LHCN-M2 (cell line): ENCODE results near the gene ARAP1. TPM values are rescaled to one million over a fixed set of nuclear protein-coding genes. Genes with fewer than 3 reads are reported as not detected.

Source experiments
- DNase-seq: peaks from one replicate; pipeline ENCODE4 v3.0.0-alpha.2; 2012; ENCODE audit warnings: low read depth
- total RNA-seq: library from RNA; depleted of rRNA; stranded (reverse); fragments of >200 nt; gene quantifications from 2 replicates; pipeline ENCODE4 v1.2.3, GENCODE V29; 2014

Gene ARAP1
- total RNA-seq, 1 experiment from 2014 or later: 51.3 TPM

DNA sequence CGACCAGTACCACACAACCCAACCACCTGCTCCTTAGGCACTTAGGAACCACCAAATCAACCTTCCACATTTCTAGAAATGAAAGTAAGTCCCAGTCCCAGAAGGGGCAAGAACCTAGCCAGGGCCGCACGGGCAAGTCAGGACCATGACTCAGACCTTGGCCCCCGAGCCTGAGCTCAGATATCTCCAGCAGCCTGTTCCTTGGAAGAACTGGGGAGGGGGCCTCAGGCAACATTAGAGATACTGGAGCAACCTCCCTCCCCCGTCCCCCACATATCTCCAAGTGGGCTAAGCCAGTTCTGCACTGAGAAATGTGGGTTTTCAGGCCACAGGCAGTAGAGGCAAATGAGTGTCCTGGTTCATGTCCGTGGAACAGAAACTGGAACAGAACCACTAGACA lies 7.7 kb downstream of the ARAP1 start:
- no peak for DNase-seq

DNA sequence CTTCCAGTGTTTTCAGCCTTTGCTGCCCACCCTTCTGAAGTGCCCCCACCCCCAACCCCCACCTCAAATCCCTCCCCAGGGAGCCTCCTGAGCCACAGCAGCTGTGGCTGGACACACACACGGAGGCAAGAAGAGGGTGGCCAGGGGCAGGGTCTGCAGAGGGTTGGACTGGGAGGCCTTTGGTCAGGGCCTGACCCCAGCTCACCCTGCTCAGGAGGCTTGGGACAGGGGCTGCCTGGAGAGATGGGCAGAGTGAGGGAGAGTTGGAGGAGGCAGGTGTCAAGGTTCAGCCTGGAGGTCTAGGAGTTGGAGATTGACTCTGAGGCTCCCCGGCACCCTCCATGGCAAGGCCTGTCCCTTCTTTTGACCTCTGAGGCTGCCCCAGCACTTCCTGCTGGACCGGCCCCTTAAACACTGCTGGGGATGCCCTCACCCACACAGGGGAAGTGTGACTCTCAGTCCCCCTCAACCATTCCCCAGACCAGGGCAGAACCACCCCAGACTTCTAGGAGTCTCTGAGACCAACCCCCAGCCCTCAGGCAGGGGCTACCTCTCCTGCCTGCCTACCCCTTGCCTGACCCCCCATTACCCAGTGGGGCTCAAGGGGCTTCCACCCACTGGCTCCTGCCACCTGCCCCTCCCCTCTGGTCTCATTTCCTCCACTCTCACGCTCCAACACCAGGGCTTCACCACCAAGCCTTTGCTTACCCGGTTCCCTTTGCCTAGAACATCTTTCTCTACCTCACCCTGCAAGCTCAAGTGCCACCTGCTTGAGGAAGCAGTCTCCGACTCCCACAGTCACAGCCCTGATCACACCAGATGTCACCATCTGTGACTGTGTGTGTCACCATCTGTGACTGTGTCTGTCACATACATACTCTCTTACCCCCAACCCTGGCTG lies 8.6 kb downstream of the ARAP1 start:
- DNase-seq: no peak

DNA sequence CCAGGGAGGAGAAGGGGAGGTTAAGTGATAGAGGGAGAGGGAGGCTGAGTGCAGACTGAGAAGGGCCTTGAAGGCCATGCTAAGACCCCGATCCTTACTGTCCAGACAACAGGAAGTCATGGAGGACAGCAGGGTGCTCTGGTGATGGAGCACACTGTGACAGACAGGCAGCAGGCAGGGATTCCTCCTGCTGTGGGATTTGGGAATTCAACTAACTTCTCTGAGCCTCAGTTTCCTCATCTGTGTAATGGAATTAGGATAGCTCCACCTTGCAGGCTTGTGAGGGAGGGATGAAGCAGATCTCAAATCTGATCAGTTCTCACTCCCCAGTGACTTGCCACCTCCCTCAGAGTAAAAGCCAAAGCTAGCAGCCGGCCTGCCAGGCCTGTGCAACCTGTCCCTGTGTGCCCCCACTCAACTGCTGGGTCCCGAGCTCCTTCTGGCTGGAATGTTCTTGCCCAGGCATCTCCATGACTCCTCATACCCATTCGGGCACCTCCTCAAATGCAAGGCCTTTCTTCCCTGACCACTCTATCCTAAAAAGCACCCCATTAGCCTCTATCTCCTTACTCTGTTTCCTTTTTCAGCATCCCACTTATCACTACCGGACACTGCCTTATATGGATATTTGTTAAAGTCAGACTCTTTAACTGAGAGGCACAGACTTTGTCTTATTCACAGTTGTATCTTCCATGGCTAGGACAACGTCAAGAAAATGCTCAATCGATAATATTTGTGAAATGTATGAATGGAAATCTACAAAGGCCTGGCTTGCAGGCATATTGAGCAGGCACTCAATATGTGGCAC lies 9.5 kb downstream of the ARAP1 start:
- no peak for DNase-seq

DNA sequence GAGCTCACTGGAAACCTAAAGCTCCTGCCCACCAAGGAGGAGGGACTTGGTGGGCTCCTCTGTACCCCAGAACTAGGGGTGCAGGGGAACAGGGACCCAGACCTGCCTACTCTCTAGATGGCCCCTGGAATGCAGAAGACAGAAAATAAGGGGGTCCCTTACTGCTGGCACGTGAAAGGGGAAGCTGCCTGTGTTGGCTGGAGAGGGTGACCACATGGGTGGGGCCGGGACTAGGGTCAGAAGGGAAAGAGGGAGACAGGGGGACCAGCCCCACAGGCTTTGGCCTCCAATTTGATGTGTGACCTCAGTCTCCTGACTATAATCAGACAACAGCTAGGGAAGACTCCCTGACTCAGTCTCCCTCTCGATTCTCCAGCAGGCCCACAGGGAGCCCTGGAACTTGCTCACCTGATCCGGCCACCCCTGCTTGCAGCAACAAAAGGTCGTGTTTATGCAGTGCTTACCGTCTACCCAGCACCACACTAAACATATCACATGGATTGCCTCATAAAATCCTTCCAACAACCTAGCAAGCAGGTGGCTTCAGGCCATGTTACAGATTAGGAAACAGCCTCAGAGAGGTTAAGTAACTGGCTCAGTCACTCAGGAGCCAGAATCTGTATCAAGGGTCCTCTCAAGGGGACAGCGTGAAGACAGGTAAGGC lies 10.2 kb downstream of the ARAP1 start:
- no peak for DNase-seq

DNA sequence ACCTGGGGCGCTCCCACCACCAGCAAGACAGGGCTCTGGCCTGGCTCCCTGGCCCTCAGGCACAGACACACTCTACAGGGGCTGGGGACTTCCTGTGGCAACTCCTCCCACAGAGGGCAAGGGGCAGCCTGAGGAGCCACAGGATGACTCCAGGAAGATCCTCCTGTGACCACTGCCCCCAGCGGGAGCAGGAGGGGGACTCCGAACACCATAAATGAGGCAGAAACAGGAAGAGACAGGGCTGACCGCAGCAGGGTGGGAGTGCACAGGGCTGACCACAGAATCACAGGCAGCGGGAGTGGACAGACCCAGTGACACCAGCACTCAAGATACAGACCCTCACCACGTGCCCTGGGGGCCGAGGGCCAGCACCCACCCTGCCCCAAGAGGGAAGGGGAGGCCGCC lies 10.8 kb downstream of the ARAP1 start:
- DNase-seq: no peak

DNA sequence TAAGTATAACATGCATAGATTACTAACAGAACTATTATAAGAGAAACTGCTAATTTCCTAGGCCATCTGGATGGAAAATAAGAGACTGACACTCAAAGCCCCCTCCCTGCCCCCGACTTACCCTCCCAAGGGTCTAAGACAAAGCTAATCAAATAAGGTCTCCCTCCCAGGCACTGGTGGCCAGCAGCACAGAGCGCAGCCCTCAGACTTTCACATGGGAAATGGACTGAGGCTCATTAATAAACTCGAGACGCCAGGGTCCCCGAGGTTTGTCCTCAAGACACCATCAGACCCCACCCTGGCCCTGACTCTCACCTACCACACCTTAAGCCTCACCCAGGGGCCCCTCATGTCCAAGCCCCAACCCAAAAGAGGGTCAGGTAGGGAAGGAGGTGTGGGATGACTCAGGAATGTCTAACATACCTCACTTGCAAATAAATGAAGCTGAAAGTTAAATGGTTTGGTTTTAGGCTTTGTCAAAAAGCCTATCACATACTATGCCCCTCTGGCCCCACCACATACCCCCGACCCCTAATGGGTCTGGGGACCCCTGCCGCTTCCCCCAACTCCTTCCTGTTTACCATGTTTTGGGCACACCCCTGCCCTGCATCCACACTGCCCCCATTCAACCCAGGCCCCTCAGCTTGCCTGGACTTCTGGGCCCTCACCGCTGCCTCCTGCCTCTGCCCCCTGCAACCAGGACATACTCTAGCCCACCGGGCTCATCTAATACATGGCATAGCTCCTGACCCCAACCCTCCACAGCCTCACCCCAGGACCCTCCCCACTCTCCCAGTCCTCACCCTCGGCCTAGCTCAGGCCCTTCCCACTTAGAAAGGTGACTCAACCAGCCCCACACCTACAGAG lies 11.4 kb downstream of the ARAP1 start:
- DNase-seq: no peak

DNA sequence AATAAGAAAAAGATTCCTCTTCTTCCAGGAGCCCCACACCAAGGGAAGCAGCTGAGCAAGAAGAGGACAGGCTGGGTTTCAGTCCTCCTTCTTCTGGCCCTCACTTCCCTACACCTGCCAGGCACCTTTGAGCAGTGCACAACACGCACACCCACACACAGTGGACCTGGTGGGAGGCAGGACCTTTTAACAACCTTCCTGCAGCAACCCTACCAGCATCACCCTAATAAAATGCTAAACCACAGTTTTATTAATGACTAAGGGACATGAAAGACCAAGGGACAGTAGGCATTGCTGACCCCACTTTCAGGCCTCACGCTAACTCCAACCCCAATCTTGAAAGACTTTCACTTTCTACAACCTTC lies 12.2 kb downstream of the ARAP1 start:
- no peak for DNase-seq

DNA sequence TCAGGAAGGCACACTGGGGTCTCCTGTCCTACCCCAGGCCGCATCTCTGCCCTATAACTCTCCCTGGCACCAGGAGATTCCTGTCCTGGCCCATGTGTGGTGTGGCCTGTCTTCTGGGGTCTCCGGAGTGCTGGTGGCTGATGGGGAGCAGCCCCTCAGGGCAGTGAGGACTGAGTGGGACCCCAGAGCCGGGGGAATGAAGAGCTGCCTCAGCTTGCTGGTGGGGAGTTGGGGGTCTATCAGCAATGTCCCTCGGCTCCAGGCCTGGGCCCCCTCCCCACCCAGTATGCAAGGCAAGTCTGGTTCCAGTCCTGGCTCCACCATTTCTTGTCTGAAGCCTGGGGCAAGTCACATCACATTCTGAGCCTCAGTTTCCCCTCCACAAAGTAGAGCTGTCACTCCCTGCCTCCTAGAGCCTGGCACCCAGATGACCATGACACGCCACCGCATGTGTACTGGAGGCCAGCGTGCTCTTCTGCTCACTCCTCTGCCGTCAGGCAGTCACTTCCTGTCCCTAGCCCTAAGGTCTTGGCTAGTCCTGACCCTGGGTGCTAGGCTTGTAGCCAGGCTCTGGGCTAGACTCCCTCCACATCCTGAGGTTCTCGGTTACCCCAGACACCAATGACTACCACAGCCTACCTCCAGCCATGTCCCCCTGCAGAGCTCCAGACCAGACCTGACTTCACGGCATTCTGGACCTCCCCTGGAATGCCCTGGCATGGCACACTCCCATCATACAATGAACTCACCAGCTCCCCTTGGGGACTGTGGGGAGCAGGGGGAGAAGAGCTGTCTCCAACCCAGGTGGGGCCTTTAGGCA lies 12.8 kb downstream of the ARAP1 start:
- DNase-seq: no peak

DNA sequence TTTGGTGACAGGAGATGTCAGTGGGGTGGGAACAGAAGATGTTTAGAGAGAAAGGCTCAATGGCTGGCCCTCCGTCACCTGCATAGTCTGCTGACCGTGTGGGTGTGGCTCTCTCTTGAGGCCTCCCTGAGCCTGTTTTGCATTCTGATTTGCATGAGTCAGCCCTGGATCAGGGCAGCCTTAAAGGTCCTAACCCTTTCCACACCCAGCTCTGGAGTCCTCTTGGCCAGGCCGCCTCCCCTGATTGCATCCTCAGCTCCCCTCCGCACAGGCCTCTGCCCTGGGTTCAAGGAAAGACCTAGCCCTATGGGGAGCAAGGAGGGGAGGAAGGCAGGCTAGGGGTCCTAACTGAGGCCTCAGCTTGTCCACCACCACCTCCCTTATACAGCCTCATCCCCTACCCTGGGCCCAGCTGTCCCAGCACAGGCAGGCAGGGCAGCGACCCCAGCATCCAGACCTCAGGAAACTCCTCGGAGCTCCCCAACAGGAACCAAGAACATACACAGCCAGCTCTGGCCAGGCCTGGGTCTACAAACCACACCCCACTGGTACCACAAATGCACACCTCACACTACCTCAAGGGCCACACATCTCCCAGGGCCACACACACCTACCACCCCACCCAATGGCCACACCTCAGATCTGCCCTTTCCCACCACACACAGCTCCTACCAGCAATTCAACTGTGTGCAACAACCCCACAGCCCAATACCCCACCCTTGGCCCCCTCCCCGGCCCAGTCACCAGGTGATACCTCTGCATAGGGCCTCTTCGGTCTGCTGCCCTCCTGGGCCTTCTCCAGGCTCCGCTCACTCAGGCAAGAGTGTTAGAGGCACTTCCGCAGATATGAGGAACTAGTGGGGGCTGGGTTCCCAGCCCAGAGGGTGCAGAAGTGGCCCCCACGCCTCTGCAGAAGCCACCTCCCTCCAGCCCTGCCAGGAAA lies 13.7 kb downstream of the ARAP1 start:
- peak; percentile 37 for DNase-seq

DNA sequence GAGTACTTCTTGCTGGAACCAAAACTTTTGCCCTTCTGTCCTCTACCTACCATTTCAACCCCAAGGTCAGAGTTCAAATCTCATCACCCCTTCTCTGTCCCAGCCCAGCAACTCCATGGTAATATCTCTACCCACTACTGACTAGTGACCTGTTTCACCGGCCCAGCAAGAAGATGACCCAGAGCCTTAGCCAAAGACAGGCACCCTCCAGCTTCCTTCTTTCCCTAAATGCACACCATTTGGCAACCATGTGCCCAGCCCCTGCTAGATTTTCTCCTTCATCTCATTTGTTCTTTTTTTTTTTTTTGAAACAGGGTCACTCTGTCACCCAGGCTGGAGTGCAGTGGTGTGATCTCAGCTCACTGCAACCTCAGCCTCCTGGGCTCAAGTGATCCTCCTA lies 14.9 kb downstream of the ARAP1 start:
- DNase-seq: no peak

DNA sequence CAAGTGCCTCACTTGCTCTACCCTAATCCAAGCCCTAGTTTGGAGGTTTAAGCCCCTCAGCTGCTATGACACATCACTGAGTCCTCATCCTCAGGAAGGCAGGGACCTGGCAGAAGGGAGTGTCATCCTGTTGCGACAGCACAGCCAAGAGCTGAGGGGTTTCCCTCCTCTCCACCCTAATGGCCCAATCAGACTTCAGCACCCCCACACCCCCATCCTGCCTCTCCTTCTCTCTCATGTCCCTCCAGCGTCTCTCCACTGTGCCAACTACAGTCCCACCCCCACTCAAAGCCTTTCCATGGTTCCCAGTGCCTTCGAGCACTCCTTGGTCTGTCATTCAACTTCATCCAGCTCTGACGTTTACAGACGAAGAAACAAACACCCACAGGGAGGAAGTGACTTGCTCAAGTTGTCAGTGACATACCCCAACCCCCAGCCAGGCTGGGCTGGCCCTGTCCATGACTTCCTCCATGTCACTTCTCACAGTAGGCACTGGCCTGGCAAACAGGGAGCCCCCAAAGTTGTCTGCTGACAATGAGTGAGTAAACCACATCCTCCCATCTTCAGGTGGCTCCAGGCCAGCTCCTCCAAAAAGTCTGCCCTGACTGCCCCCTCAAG lies 15.6 kb downstream of the ARAP1 start:
- DNase-seq: peak; percentile 65

DNA sequence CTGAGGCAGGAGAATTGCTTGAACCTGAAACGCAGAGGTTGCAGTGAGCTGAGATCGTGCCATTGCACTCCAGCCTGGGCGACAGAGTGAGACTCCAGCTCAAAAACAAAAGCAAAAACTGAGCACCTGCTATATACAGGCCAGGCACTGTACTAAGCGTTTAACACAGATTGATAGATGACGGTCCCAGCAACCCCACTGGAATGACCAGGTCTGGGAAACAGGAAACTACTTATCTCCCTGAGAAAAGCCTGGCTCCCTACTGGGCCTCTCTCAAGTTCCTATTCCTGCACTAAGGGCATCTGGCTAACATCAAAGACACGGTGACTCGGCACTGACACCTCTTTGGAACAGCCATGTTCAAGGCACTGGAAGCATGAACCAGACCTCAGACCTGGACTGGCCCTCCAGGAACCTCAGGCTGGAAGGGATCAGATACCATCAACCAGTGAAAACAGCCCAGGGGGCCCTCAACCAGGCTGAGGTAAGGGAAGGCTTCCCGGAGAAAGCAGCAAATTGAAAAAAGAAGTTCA lies 16.6 kb downstream of the ARAP1 start:
- DNase-seq: peak; percentile 44

DNA sequence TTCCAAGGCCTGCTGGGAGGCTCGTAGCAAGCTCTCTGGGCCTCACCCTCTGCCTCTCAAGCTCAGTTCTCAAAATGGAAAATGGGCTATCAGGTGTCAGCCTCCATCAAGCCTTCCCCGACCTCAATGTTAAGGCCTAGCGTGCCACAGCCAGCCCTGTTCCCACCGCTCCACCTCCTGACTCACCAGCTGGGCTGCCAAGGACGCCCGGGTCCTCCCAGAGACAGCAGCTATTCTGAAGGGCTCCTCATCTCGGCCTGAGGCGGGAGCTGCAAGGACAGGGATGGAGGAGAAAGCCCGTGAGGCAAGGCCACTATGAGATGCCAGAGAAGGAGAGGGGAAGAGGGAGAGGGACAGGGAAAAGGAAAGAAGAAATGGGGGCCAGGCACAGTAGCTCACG lies 19.9 kb downstream of the ARAP1 start:
- DNase-seq: peak; percentile 66

DNA sequence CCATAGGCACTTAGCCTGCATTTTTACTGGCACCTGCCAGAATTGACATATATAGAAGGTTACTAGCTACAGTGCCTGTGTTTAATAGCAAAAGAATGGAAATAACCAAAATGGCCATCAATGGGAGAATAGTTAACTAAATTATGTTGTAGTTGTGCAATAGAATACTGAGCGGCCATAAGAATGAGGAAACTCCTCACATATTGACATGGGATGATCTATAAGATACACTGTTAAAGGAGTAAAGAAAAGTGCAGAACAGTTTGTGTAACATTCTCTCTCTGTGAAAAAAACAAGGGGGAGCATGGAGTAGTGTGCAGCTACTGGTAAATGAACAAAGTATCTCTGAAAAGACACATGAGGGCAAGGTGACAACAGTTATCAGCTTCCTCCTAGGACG lies 21.5 kb downstream of the ARAP1 start:
- DNase-seq: no peak

DNA sequence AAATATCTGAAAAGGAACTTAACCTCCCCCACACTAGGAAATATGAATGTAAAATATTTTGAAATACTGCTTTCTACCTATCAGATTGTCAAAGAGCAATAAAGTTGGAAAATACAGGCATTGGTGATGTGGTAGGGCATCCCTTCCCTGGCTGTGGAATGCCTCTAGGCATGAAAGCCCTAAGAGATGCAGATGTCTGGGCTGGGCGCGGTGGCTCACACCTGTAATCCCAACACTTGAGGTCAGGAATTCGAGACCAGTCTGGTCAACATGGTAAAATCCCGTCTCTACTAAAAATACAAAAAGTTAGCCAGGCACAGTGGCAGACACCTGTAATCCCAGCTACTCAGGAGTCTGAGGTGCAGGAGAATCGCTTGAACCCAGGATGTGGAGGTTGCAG lies 22.0 kb downstream of the ARAP1 start:
- DNase-seq: no peak

DNA sequence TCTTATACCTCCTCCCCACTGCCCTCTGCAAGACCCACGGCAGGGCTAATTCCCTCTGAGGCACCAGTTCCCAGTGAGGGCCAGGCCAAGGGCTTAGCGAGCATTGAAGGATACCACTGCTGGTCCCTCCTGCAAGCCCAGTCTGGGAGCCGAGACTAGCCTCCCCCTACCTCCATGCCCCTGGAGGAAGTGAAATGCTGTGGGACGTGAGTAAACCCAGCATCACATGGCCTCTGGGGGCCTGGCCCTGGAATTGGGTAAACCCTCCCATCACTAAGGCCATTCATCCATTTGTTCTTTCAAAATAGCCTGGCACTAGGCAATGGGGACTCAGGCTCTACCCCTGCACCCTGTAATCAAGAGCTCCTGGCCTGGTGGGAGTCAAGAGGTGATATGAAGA lies 24.7 kb downstream of the ARAP1 start:
- no peak for DNase-seq

DNA sequence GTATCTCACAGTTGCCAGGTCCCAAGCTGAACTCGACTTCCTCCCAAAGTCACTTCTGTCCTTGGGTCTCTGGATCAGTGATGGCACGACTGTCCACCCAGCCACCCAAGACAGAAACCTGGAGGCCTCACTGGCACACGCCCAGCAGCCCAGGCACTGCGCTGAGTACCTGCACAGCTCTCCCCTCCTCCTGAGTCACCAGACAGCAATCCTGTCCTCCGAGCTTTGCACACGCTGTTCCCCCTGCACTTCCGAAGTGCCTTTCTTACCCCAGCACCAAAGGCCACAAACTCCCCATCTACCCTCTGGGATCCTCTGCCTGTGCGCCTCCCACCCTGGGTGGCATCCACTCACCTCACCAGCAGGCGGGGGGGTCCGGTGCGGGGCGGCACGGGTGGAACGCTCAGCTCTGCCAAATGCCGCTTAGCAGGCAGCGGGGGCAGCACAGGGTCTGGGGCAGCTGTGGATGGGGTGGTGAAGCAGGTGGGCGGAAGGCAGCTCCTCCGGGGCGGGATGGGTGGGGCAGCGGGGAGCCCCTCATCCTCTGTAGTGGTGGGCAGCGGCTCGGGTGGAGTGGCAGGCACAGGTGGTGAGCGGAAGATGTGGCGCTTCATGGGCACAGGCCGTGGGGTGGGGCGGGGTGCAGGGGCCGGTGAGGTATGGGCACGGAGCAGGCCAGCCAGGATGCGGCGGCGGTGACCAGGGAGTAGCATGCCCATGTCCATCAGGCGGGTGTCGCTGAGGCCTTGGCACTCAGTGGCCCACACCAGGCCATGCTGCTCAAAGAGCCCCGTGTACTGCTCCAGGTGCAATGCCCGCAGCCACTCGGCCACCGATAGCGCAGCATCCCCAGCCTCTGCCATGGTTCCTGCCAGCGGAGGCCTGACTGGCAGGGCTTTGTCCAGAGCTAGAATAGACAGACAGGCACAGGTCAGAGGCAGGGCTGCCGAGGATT lies 25.7 kb downstream of the ARAP1 start:
- no peak for DNase-seq

DNA sequence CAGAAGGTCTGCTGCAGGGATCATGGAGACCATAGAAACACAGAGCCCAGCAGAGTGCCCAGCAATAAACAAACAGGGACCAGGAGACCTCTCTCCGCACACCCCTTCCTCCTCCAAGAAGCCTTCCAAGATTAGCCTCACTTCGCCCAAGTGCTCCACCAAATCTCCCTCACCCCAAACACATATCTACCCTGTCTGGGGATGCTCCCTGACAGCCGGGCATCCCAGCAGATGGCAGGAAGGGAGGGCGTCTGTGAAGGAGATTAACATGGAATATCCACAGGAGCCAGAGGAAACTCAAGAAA lies 26.5 kb downstream of the ARAP1 start:
- DNase-seq: no peak
